Stimulated activated CD8-positive, alpha-beta memory T cell treated with anti-CD3 and anti-CD28 coated beads, Interleukin-2, amount 100 ng/mL, for 1 hour (primary cell): Measurements from ENCODE around the gene SPTSSB.

Experiments
- DNase-seq, 2 donors: peaks; one replicate each; pipeline ENCODE4 v3.0.0-alpha.2; 2020; ENCODE audit warnings: low read depth in 2 of 2

SPTSSB gene

DNA sequence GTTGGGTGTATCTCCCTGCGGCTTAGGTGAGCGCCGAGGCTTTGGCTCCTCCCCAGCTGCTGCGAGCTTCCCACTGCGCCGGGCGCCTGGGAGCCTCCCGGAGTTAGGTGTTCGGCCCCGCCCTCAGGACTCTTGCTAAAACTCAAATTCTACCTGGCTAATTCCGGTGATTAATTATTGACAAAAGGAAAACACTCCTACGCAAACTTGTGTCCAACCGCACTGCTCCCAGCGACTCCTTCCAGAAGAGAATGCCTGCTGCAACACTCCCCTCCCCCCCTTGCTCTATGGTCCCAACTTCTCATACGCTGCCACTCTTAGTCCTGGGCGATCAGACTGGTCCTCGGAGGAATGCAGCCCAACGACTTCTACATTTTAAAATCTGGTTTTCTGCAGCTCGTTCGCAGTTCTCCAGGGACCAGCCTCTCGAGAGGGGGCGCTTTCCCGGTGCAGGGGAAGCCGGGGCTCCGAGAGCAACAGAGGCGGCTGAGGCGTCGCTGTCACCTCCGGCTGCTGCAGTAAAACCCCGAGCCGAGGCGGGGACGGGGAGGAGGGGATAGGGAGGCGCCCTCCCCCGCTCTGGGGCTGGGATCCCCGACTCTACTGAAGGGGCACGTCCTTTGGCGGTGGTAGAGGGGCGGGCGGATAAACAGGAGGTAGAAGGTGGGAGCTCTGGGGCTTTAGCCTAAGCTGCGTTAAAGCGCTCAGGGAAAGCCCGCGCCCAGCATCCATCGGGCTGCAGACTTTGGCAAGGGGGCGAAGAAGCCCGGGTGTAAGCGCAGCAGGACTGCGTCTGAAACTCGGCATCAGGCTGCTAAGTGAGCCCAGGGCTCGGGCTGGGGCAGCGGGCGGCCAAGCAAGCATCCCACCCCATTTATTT is at the start of gene SPTSSB:
TSS of gene SPTSSB (minus strand) at position 77 of the 880 bp plus-strand sequence. CDS start 25,194 bp downstream, outside the sequence.
- DNase-seq, result no peak

GRCh38 chr3:161420746-161421145 is 49.4 kb upstream of the SPTSSB start:
- DNase-seq, result no peak

DNA sequence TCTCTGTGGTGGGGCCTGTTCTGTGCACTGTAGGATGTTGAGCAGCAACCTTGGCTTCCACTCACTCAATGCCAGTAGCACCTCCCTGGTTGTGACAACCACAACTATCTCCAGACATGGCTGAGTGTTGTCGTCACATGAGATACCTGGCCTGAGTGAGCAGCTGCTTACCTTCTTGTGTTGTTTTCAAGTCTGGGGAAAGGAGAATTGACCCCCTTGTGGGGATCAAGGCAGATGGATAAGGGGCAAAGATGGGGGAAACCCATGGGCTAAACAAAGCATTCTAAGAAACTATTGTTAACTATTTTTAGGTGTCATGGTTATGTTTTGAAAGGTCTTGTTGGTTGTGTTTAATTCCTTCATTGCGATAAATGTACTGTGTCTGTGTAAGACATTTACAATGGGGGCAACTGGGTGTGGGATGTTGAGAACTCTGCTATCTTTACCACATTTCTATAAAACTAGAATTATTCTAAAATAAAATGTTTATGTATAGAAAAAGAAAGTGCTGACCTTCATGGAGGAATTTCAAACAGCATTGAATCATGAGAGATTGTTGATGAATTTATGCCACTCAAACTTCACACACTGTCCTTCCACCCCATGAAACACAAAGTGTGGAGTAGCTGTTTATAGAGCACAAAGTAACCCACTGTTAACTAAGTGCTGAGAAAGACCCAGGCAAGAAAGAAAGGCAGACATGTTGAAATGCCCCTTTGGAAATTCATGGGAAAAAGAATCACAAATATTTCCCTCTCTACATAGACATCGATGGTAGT is 48.4 kb upstream of the SPTSSB start:
- no peak for DNase-seq

- DNase-seq, result no peak
Observed at GRCh38 chr3:161415506-161416231, 44.4 kb upstream of the SPTSSB start.

DNA sequence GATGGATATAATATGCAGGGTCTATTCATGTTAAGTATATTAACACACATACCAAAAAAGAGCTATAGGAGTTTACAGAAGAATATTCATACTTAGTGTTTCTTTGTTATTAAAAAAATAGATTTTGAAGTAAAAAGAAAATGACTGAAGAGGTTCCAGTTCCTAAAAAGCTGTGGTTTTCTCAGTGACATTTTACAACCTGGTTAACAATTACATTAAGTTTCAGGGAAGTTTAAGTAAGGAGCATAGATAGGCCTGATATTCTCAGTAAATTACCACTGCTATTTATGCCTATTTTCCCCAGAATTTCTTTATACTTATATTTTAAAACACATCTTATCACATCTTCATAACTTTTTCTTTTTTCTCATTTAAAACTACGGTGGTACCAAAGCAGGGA is 43.6 kb upstream of the SPTSSB start:
- DNase-seq, result no peak

- no peak for DNase-seq
Observed at GRCh38 chr3:161413855-161414210, 42.5 kb upstream of the SPTSSB start.

DNA sequence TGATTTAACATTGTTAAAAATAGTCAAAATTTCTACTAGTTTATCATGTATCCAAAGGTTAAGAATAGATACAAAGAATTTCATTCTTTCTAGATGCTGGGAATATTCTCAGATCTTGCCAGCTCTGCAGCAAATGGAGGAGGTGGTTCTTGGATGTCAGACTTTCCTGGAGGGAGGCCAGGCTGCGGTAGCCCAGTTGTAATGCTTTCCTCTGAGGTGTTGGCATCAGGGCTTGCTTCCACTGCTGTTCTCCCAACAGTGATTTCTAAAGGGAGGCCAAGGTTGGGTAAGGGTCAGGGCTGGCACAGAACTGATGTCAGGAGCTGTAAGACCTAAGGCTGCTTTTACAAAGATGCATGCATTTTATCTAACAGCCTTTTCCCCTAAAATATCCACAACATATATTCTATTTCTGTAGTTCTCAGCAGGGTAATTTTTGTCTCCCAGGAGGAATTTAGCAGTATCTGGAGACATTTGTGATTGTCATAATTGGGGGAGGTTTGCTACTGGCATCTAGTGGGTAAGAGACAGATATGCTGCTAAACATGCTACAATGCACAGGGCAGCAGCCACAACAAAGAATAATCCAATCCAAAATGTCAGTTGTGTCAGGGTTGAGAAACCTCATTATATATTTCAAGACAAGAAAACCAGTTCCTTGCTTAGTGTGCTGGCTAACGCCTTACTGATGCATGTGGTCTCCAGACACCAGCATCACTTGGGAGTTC is 42.0 kb upstream of the SPTSSB start:
- DNase-seq, result no peak

DNA sequence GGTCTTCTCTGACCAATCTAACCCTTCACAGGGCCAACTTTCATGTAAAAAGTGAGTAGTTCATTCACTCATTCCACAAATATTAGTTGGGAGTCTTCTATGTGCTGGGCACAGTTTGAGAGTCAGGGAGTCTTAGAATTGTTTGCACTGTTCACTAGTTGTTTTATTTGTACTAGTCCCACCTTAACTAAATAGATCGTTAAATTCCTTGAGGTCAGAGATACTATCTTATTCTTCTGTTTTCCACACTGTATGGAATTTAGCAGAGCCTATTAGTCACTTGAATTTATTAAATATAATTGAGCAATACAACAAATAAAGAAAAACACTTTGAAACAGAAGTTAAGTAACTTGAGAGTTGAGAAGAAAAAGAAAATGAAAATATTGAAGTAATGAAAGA is 40.8 kb upstream of the SPTSSB start:
- no peak for DNase-seq

DNA sequence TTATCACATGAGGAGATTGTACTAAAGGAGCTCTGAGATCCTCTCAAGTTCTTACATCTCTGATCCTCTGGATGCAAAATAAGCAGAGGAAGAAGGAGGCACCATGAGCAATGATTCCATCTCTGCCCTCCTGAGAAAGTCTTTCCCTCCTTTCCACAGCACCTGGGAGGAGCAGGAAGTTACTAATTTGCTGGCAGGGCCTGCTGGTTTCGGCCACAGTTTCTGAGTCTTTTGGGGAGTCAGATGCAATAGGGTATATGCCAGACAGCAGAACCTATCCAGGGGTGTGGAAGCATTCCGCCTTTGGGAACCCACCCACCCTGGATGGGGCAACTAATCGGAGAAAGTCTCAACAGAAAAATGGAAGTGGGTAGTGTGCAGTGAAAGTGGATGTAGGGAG is 38.5 kb upstream of the SPTSSB start:
- no peak for DNase-seq

GRCh38 chr3:161409069-161409468 is 37.8 kb upstream of the SPTSSB start:
- no peak for DNase-seq

DNA sequence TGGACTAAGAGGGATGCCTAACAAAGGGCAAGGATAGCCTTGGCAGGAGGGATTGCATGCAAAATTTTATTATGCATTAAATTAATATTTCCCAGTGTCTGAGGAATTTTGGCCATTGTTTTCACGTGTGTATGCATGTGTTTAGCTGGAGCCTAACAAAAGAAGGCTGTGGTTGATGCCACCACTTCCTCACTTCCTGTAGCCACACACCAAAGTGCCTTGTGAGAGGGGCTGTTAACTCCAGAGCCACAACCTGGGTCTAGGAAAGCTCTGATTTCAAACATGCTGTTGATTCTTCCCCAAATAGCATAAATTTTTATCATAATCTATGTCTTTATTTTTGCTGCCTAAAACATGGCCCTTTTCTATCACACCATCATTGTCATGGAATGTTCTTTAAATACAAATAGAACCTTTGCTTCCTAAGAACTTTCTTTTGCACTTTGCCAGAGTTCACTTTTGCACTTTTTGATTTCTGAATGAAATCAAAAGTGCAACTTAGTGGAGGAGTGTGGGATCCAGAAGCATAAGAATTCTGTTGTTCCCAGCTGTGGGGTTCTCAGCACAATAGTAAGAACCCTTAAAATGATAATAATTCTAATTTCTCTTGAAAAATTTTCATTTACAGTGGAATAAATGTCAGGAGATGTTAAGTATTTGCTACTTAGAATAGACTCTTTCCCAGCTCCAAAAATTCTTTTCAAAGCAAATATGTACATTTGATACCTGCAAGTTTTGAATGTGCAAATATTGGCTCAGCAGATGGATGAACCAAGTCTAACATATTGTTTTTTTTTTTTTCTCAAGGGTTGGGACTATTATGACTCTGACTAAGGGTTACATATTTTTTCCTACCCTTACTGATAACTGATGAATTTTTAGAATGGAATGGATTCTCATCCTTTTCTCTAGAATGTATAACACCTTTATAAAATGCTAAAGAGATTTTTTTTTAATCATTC is 35.6 kb upstream of the SPTSSB start:
- DNase-seq, result no peak

GRCh38 chr3:161405836-161406235 is 34.5 kb upstream of the SPTSSB start:
- no peak for DNase-seq

GRCh38 chr3:161405087-161405486 is 33.8 kb upstream of the SPTSSB start:
- DNase-seq, result no peak

GRCh38 chr3:161403251-161403650 is 31.9 kb upstream of the SPTSSB start:
- no peak for DNase-seq

- DNase-seq, result no peak
Observed at GRCh38 chr3:161401389-161401788, 30.1 kb upstream of the SPTSSB start.

DNA sequence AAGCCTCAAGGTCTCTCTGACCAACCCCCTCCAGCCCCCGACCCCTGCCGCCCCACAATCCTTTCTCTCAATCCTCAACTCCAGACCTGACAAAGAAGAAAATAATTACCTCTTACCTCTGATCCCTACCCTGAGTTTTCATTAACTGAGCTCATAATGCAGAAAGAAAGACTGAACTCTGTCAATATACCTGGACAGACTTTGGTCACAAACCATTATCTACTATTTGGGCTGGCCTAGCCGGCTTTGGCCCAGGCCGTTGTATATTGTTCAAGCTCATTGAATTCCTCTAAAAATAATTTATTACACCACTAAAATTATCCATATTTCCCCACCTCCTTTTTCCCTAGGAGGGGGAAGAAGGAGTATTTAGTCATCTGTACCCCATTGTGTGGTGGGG is 29.3 kb upstream of the SPTSSB start:
- no peak for DNase-seq

DNA sequence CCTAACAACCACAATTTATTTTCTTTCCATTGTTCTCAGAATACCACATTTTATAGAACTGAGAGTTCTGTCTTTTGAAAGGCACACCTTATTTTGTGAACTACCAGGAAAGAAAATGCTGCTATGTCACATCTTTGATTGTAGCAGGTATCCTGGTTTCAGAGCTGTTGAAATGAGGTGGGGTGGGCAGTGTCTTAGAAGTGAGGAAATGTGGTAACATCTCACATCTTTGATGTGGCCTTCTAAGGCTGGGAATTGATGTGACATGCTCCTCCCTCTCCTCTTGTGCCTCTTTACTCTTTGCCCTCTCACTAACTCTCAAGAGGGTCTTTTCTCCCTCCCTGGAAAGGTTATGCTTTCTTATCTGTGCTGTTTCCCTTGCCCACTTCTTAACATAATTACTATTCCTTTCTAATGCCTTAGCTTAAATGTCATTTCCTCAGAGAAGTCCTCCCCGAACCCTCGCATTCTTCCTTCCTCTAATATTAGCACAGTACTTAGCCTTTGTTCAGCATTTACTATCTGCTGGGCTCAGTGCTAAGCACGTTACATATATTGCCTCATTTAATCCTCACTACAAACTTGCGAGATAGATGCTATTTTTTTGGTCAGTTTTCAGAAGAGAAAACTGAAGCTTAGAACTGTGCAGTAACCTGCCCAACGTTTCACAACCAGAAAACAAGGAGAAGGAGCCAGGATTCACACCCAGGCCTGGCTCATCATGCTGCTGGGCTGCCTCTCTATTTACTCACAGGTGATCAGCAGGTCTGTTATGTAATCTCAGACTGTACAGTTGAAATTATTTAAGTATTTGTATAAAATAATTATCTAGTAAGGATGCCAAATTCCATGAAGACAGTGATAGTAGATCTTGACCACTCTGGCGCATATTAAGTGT is 24.0 kb upstream of the SPTSSB start:
- no peak for DNase-seq

DNA sequence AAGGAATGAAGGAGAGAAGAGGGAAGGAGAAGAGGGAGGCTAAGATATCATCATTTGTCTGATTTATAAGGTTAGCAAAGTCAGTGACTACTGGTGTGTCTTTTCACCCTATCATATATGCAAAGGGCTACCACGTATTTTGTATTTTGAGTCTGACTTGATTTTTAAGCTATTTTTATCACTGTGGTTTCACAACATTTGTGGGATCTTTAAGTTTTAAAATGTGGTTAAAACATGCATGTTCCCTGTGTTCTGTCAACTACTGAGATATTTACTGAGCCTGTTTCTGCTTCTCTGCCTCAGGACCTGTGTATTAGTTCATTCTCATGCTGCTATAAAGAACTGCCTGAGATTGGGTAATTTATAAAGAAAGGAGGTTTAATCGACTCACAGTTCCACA is 22.5 kb upstream of the SPTSSB start:
- DNase-seq, result no peak

GRCh38 chr3:161393310-161393709 is 22.0 kb upstream of the SPTSSB start:
- no peak for DNase-seq

DNA sequence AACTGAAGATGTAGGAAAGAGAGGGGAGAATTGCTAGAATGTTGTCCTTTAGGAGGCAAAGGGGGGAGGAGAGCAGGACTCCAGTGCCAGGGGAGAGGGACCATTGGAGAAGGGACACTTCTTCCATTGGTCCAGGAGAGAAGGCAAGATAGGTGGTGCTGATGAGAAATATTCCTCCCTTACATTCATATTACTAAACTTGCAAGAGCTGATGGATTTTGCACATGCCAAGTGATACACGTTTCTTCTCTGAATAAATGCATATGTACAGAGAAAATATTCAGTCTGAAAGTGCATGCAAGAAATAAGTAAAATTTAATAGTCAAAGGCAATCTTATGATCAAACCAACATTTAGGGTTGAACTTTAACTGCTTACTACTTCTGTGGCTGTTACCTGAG is 21.5 kb upstream of the SPTSSB start:
- DNase-seq, result no peak
